OCI-LY1 (cell line): ENCODE results near the gene FRAS1.

Experiments
- H2AFZ ChIP-seq: fragments of 200-600 bp; sonication (generic), shearing (Covaris generic); 2 replicates; pipeline ENCODE4 v1.6.0; 2014; ENCODE audit warnings: antibody characterized with exemption, mild to moderate bottlenecking, low read length
- H3F3A ChIP-seq: fragments of 200-600 bp; sonication (generic), shearing (Covaris generic); 2 replicates; pipeline ENCODE4 v1.6.0; 2014; ENCODE audit warnings: mild to moderate bottlenecking, antibody characterized with exemption, low read length, moderate library complexity; ENCODE audit not compliant: insufficient read depth
- H3K27ac ChIP-seq: fragments of 200-600 bp; sonication (generic); 2 replicates; pipeline ENCODE4 v1.5.1; 2014; ENCODE audit warnings: low read length, mixed run types, mild to moderate bottlenecking, low read depth; ENCODE audit not compliant: poor library complexity, severe bottlenecking
- H3K27me3 ChIP-seq: fragments of 200-600 bp; sonication (generic); 2 replicates; pipeline ENCODE4 v1.6.0; 2014; ENCODE audit warnings: antibody characterized with exemption, mild to moderate bottlenecking, low read length, moderate library complexity; ENCODE audit not compliant: insufficient read depth
- H3K36me3 ChIP-seq: fragments of 200-600 bp; sonication (generic); 2 replicates; pipeline ENCODE4 v1.6.1; 2014; ENCODE audit warnings: mild to moderate bottlenecking, antibody characterized with exemption, low read length, moderate library complexity, mixed read lengths; ENCODE audit not compliant: insufficient read depth
- H3K4me1 ChIP-seq: fragments of 200-600 bp; sonication (generic); 2 replicates; pipeline ENCODE4 v1.5.1; 2014; ENCODE audit warnings: mild to moderate bottlenecking, low read length, moderate library complexity; ENCODE audit not compliant: insufficient read depth, severe bottlenecking
- H3K4me2 ChIP-seq: fragments of 200-600 bp; sonication (generic), shearing (Covaris generic); 2 replicates; pipeline ENCODE4 v1.6.1; 2014; ENCODE audit warnings: low read length
- H3K4me3 ChIP-seq: fragments of 200-600 bp; sonication (generic); 2 replicates; pipeline ENCODE4 v1.5.1; 2014; ENCODE audit warnings: low read length, low read depth, mild to moderate bottlenecking, mixed read lengths; ENCODE audit not compliant: poor library complexity, severe bottlenecking
- H3K79me2 ChIP-seq: fragments of 200-600 bp; shearing (Covaris generic); 2 replicates; pipeline ENCODE4 v1.6.1; 2016; ENCODE audit warnings: mixed run types, low read length, mixed read lengths; ENCODE audit not compliant: insufficient read depth
- H3K9ac ChIP-seq: fragments of 200-600 bp; sonication (generic), shearing (Covaris generic); 2 replicates; pipeline ENCODE4 v1.6.1; 2014; ENCODE audit warnings: mild to moderate bottlenecking, low read length, mixed read lengths
- H3K9me2 ChIP-seq: fragments of 200-600 bp; sonication (generic), shearing (Covaris generic); 2 replicates; pipeline ENCODE4 v1.6.1; 2014; ENCODE audit warnings: low read depth, mild to moderate bottlenecking, low read length, mixed read lengths
- H3K9me3 ChIP-seq: fragments of 200-600 bp; shearing (Covaris generic); 2 replicates; pipeline ENCODE4 v1.6.1; 2014; ENCODE audit warnings: low read length, mixed read lengths
- H4K20me1 ChIP-seq: fragments of 200-600 bp; sonication (generic), shearing (Covaris generic); 2 replicates; pipeline ENCODE4 v1.6.0; 2016; ENCODE audit warnings: mild to moderate bottlenecking, low read length; ENCODE audit not compliant: insufficient read depth
- CTCF ChIP-seq: fragments of 200-600 bp; sonication (generic), shearing (Covaris generic); IDR thresholded peaks from 2 replicates; pipeline ENCODE4 v1.5.1; 2017; ENCODE audit warnings: mild to moderate bottlenecking, antibody characterized with exemption, low read length, moderate library complexity, mixed read lengths
- EZH2 ChIP-seq: fragments of 200-600 bp; sonication (generic), shearing (Covaris generic); IDR thresholded peaks from 2 replicates; pipeline ENCODE4 v1.8.0; 2017; ENCODE audit warnings: borderline replicate concordance, mixed run types, mild to moderate bottlenecking, antibody characterized with exemption, low read length, moderate library complexity, mixed read lengths

FRAS1 gene

GRCh38 chr4:78476108-78476704 lies 419.1 kb downstream of the FRAS1 start:
- no peaks in the 10 kb centered on the region for H3F3A ChIP-seq
- H3K27ac ChIP-seq: no peak overlapping the region
- no peak overlapping the region for H2AFZ ChIP-seq
- no peaks in the 10 kb centered on the region for H3K27me3 ChIP-seq
- no peak overlapping the region for H3K4me2 ChIP-seq
- no peak for TF ChIP-seq CTCF
- no peak for TF ChIP-seq EZH2
- H3K36me3 ChIP-seq: no peaks in the 10 kb centered on the region
- no peak overlapping the region for H3K4me3 ChIP-seq
- no peaks in the 10 kb centered on the region for H3K9me2 ChIP-seq
- no peaks in the 10 kb centered on the region for H3K4me1 ChIP-seq
- no peak overlapping the region for H3K9ac ChIP-seq
- H4K20me1 ChIP-seq: no peaks in the 10 kb centered on the region
- no peaks in the 10 kb centered on the region for H3K79me2 ChIP-seq
- no peaks in the 10 kb centered on the region for H3K9me3 ChIP-seq

GRCh38 chr4:78477276-78477675 lies 420.2 kb downstream of the FRAS1 start:
- Histone ChIP-seq H4K20me1 (no peaks in the 10 kb centered on the region), H3K4me3 (no peak overlapping the region), H3K4me2 (no peak overlapping the region), H3K79me2 (no peaks in the 10 kb centered on the region), H2AFZ (no peak overlapping the region), H3K9ac (no peak overlapping the region), H3K9me3 (no peaks in the 10 kb centered on the region), H3K27ac (no peak overlapping the region), H3K9me2 (no peaks in the 10 kb centered on the region), H3F3A (no peaks in the 10 kb centered on the region), H3K4me1 (no peaks in the 10 kb centered on the region), H3K36me3 (no peaks in the 10 kb centered on the region), H3K27me3 (no peaks in the 10 kb centered on the region)
- TF ChIP-seq EZH2: no peak
- TF ChIP-seq CTCF: no peak

GRCh38 chr4:78478523-78478922 lies 421.4 kb downstream of the FRAS1 start:
- Histone ChIP-seq H4K20me1 (no peaks in the 10 kb centered on the region), H3K9ac (no peak overlapping the region), H3K4me3 (no peak overlapping the region), H3K36me3 (no peaks in the 10 kb centered on the region), H3K27ac (no peak overlapping the region), H3K9me3 (no peaks in the 10 kb centered on the region), H2AFZ (no peak overlapping the region), H3K79me2 (no peaks in the 10 kb centered on the region), H3K27me3 (no peaks in the 10 kb centered on the region), H3K9me2 (no peaks in the 10 kb centered on the region), H3K4me1 (no peaks in the 10 kb centered on the region), H3K4me2 (no peak overlapping the region), H3F3A (no peaks in the 10 kb centered on the region)
- TF ChIP-seq EZH2 (no peak), CTCF (no peak)
